GM18520 (cell line): Measurements from ENCODE around the gene TDRD6.
"Not testable (repeated sequence)": the region's sequence is repeated elsewhere in the genome, so short reads cannot be mapped to it uniquely, and the experiment has no call there.

Experiments
- ATAC-seq: cut with Tn5 transposase; IDR thresholded peaks from one replicate; pipeline ENCODE4 v1.9.1; 2021; ENCODE audit not compliant: unreplicated experiment

The TDRD6 gene

DNA sequence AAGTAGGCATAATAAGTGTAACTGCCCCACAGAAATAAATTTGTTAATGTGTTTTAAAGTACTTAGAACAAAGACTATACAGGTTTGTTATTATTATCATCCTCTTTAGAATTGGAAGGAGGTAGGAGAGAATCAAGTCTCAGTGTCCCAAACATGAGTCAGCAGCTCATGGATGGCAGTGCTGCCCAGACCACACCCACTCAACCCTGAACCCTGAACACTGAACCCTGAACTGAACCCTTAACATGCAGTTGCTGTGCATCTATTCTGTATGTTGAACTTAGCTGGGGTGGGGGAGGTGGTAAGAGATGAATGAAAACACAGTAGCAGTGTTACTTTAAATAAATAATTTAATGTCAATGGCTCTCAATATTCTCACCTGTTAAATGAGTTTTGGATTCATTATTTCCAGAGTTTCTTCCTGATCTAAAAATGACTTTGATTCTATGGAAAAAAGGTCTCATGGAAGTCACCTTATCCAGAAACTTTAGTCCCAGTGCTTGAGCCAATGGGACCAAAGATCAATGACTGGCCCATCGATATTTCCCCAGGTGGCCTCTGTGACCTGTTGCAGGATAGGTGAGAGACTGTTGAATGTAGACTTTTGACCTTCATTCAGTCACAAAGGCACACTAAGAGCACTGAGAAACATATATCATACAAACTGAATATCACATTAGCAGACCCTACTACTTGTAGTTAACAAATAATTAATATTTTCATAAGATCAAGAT lies 55.9 kb downstream of the TDRD6 start:
- ATAC-seq = no peak

DNA sequence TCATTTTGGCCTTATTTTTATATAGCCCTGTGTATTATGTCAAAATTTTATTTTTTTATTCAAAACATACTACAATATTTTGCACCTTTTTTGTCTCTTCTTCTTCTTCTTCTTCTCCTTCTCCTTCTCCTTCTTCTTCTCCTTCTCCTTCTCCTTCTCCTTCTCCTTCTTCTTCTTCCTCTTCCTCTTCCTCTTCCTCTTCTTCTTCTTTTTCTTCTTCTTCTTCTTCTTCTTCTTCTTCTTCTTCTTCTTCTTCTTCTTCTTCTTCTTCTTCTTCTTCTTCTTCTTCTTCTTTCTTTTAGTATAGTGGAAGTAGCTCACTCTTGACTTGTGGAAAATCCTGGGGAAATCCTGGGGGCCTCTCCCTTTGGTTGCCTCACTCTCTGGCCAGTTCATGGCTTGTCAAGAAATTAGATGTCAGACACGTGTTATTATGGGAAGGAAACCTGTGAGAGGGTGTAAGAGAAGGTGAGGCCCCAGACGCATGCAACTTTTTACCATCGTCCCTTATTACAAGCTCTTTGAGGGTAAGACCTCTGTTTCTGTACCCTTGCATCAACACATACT lies 56.6 kb downstream of the TDRD6 start:
- ATAC-seq = not testable (repeated sequence)

DNA sequence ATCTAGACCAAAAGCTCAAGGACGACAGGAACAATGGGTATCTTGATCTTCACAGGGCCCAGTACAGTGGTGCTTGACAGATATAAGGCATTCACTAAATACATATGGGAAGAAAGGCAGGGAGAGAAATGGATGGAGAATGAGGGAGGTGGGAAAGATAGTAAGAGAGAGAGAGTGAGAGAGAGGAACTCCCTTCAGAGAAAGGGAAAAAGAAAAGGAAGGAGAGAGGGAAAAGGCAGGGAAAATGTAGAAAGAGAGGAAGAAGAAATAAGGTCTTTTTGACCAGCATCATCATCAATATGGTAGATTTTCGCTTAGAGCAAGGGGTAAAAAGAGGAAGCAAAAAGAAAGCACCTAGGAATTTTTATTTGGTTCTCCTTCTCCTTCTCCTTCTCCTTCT lies 58.3 kb downstream of the TDRD6 start:
- no peak for ATAC-seq

GRCh38 chr6:46746696-46747095 lies 59.0 kb downstream of the TDRD6 start, which contains the start of gene ANKRD66:
ANKRD66 (plus strand) TSS chr6:46746933; CDS start chr6:46751949, 5,016 bp downstream.
- no peak for ATAC-seq

GRCh38 chr6:46748940-46749503 lies 61.3 kb downstream of the TDRD6 start:
- no peak for ATAC-seq

DNA sequence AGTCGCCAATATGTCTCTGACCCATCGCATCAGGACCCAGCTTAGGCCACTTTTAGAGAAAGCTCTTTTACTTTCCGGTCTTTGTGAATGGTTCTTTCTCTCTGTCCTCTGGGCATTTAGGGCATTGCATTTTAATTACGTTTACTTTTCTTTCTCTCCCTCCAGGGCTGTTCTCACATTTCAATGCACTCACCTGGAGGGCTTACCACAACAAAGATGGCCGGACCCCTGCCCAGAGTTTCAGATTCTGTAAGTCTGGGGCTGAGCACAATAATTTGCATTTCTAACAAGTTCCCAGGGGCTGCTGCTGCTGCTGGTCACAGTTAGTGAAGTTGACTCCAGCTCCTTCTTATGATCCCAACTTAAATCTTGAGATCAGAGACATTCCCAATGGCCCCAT lies 62.0 kb downstream of the TDRD6 start:
- ATAC-seq = no peak

GRCh38 chr6:46751658-46752057 lies 64.0 kb downstream of the TDRD6 start:
- no peak for ATAC-seq
